Ishikawa (cell line): Measurements from ENCODE around the gene COPB1.

Experiments
- CEBPB ChIP-seq: IDR thresholded peaks from 2 replicates; pipeline ENCODE4 v1.6.1; 2012
- CREB1 ChIP-seq: IDR thresholded peaks from 2 replicates; pipeline ENCODE4 v1.6.1; 2012; ENCODE audit warnings: low read depth
- EGR1 ChIP-seq: IDR thresholded peaks from 2 replicates; pipeline ENCODE4 v1.6.1; 2012
- EP300 ChIP-seq: IDR thresholded peaks from 2 replicates; pipeline ENCODE4 v1.6.1; 2012; ENCODE audit warnings: borderline replicate concordance
- FOXM1 ChIP-seq: IDR thresholded peaks from 2 replicates; pipeline ENCODE4 v1.6.1; 2012; ENCODE audit warnings: low read depth, borderline replicate concordance
- MAX ChIP-seq: IDR thresholded peaks from 2 replicates; pipeline ENCODE4 v1.6.1; 2012
- NFIC ChIP-seq: IDR thresholded peaks from 2 replicates; pipeline ENCODE4 v1.6.1; 2012
- RAD21 ChIP-seq: IDR thresholded peaks from 2 replicates; pipeline ENCODE4 v1.6.1; 2012; ENCODE audit warnings: low read depth
- REST ChIP-seq: IDR thresholded peaks from 2 replicates; pipeline ENCODE4 v1.6.1; 2012; ENCODE audit warnings: low read depth, mild to moderate bottlenecking
- TAF1 ChIP-seq: IDR thresholded peaks from 2 replicates; pipeline ENCODE4 v1.6.1; 2012; ENCODE audit warnings: low read depth, mild to moderate bottlenecking
- TCF12 ChIP-seq: IDR thresholded peaks from 2 replicates; pipeline ENCODE4 v1.6.1; 2012; ENCODE audit warnings: low read depth
- TEAD4 ChIP-seq: IDR thresholded peaks from 2 replicates; pipeline ENCODE4 v1.6.1; 2012
- USF1 ChIP-seq: IDR thresholded peaks from 2 replicates; pipeline ENCODE4 v1.6.1; 2012
- YY1 ChIP-seq: IDR thresholded peaks from 2 replicates; pipeline ENCODE4 v1.6.1; 2012; ENCODE audit warnings: low read depth
- ZBTB7A ChIP-seq: IDR thresholded peaks from 2 replicates; pipeline ENCODE4 v1.6.1; 2012; ENCODE audit warnings: low read depth

The COPB1 gene

GRCh38 chr11:14417186-14417585 is 82.4 kb downstream of the COPB1 start:
- no peak for TF ChIP-seq YY1
- TF ChIP-seq EGR1, result no peak
- TF ChIP-seq REST, result no peak
- TF ChIP-seq TCF12, result no peak
- no peak for TF ChIP-seq RAD21
- no peak for TF ChIP-seq USF1
- no peak for TF ChIP-seq TAF1
- TF ChIP-seq ZBTB7A, result no peak
- TF ChIP-seq CEBPB, result no peak
- TF ChIP-seq NFIC, result no peak
- no peak for TF ChIP-seq CREB1
- TF ChIP-seq MAX, result no peak
- TF ChIP-seq EP300, result no peak
- TF ChIP-seq FOXM1, result no peak
- TF ChIP-seq TEAD4, result no peak

- TF ChIP-seq CREB1 (no peak), EGR1 (no peak), REST (no peak), TAF1 (no peak), TEAD4 (no peak), EP300 (no peak), RAD21 (no peak), USF1 (no peak), CEBPB (no peak), MAX (no peak)
These were observed 84.8 kb downstream of the COPB1 start for GRCh38 chr11:14414470-14415461.

- TF ChIP-seq TAF1, result no peak
- TF ChIP-seq ZBTB7A, result no peak
- no peak for TF ChIP-seq EP300
- TF ChIP-seq EGR1, result no peak
- TF ChIP-seq MAX, result no peak
- no peak for TF ChIP-seq CEBPB
- no peak for TF ChIP-seq TEAD4
- TF ChIP-seq RAD21, result no peak
- TF ChIP-seq USF1, result no peak
- TF ChIP-seq NFIC, result no peak
- no peak for TF ChIP-seq FOXM1
- no peak for TF ChIP-seq CREB1
- TF ChIP-seq YY1, result no peak
- no peak for TF ChIP-seq REST
- TF ChIP-seq TCF12, result no peak
These were observed 86.1 kb downstream of the COPB1 start for GRCh38 chr11:14413307-14414069.
